Umbilical cord (tissue), 2 donors: ENCODE results near the gene CPTP. TPM values are rescaled to one million over a fixed set of nuclear protein-coding genes. Genes with fewer than 3 reads are reported as not detected.

Experiments used
- DNase-seq: peaks from one replicate; pipeline ENCODE4 v3.0.0-alpha.2; 2015; ENCODE audit warnings: low spot score
- total RNA-seq: library from RNA; depleted of rRNA; stranded (reverse); fragments of >200 nt; gene quantifications from one replicate; pipeline ENCODE4 v1.2.3, GENCODE V29; 2014; ENCODE audit warnings: low replicate concordance; ENCODE audit not compliant: insufficient read depth

Gene CPTP
- total RNA-seq, 1 donor from 2014 or later: 3.4 TPM

DNA sequence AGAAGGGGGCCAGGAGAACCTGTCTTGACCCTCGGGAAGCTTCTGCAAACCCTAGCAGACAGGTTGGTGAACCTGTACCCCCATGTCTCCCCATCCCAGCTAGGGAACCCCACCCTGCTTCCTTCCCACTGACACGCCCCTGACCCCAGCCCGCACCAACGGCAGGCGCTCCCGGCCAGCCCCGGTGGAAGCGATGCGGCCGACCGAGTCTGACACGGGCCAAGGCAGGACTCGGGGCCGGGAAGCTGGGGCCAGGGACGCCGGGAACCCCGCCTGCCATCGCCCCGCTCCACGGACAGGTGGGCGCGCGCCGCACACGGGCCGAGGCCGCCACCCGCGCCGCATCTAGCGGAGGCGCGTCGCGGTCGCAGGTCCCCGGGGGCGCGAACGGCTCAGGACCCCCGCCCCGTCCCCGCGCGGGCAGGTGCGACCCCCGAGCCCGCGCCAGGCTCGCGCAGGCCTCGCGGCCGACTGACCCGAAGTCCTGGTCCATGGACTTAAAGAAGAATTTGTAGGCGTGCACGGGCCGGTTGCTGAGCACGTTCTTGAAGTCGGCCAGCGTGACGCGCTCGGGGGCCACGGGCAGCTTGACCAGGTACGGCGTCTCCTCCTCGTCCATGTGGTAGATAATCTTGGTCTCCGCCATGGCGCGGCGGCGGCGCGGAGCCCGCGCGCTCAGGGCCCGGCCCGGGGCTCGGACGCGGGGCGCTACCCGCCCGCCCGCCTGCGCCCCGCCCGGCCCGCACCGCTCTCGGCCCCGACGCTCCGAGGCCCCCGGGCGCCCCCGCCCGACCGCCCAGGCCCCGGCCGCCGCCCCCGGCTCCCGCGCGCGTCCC, 24.0 kb downstream of the CPTP start:
- DNase-seq: no peak

DNA sequence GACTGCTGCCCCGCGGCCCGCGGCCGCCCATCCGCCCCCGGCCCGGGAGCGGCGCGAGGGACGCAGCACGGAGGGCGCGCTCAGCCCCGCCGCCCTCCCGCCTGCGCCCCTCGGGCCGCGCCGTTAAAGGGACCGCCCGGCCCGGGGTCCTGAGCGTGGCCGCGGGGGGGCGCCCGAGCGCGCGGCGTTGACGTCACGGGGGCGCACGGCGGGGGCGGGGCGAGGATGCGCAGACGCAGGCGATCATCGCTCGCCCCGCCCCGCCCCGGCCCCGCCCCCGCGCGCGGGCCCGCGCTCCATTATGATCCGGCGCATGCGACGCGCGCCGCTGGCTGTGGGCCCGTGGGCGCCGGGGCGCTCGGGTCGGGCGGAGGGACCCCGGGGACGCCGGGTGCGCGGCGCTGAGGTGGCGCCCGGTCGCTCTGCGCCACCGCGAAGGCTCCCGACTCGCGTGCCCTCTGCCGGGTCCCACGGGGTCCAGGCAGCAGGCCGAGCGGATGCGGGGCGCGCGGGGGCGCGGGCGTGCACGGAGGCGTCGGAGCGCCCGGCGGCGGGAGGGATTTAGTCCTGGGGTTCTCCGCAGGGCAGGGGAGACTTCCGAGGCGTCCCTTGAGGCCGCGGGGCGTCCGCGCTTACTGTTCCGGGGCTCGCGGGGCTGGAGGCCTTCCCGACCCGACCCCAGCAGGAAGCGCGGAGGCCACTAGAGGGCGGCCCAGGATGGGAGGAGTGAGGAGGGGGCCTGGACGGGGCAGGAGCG, 24.8 kb downstream of the CPTP start, which contains the start of gene DVL1:
DVL1 (minus strand) TSS at position 163 of the 757 bp plus-strand sequence. CDS start 353 bp downstream, outside the sequence.
- peak; percentile 74 for DNase-seq

DNA sequence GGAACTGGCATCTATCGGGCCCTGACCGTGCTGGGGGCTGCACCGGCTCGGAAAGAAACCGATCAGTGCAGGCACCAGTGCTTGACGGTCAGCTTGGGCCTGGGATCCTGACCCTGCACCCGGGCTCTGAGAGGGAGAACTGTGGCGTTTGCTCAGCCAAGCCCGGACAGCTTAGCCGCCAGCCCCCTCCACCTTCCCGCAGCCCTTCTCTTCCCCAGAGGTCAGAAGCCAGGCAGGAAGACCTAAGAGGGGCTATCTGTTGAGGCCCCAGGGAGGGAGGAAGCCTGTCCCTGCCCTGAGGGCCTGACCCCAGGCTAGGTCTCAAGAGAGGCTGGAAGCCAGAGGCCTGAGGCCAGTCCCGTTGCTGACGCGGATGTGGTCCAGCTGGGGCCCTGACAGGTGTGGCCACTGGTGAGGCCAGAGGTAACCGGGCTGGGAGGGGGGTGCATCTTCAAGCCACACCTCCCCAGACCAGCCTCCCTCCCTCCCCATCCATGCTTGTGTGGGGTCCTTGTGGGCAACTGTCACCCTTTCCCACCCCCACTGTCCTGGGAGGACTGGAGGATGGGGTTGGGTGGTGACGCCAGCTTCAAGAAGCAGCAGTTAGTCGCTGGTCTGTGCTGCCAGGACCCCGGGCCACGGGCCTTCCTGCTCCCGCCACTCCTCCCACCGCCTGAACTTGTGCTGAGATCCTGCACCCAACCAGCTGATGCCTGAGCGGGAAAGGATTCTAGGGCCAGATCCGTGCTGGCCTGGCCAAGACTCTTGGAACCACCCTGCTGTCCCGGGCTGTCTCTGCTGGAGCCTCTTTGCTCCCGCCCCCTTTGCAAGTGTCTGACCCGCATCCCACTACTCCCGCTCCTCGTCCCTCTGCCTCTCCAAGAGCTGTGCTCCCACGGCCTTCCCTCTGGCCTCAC, 27.2 kb downstream of the CPTP start:
- DNase-seq: peak; percentile 52

DNA sequence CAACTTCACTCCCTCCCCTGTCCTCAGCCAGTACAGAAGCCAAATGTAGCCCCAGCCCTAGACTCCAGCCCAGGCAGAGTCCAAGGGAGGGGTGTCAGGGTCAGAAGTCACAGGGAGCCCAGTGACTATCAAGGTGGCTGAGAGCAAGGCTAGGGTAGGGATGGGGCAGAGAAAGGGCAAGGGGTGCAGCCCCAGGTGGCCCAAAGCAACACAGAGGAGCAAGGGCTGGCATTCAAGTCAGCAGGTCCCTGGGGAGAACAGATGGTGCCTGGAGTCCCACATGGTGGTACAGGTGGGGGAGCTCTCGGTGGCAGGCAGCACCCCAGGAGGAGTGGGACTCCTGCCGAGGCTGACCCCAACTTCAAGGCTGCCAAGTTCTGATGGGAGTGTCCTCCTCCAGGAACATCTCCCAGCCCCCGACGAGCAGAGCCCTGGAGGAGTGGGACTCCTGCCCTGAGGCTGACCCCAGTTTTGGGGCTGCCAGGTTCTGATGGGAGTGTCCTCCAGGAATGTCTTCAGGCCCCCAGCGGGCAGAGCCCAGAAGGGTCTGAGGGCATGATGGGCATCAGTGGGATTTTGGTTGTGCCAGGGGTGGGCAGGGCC, 28.3 kb downstream of the CPTP start:
- DNase-seq: no peak

DNA sequence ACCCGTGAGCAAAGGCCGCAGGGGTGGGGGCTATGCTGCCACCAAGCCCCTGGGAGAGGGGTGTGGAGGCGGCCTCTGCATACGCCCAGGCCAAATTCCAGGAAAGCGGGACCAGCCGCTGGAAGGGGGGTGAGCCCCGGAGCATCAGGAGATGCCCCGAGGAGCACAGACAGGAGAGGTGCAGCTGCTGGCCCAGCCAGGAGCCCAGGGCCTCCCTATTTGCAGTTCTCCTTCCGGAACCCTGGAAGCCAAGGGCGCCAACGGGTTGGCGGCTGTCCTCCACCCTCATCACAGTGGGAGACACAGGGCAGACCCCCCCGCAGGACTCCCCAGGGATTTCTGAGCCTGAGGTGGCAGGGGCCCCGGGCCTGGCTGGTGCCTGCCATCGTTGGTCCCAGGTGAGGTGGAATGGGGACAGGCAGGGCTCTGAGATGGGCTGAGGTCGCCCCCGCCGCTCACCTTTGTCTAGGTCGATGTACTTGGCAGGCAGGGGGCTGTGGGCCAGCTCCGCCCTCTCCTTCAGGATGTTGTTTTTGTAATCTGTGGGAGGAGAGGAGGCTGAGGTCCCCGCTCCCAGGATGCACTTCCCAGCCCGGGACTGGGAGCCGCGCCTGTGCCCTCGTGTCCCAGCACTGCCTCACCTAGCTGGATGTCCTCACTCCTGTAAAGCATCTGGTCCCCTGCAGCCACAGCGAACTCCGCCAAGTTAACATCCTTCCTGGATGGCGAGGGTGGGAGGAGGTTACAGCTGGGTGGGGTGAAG, 29.0 kb downstream of the CPTP start:
- no peak for DNase-seq

DNA sequence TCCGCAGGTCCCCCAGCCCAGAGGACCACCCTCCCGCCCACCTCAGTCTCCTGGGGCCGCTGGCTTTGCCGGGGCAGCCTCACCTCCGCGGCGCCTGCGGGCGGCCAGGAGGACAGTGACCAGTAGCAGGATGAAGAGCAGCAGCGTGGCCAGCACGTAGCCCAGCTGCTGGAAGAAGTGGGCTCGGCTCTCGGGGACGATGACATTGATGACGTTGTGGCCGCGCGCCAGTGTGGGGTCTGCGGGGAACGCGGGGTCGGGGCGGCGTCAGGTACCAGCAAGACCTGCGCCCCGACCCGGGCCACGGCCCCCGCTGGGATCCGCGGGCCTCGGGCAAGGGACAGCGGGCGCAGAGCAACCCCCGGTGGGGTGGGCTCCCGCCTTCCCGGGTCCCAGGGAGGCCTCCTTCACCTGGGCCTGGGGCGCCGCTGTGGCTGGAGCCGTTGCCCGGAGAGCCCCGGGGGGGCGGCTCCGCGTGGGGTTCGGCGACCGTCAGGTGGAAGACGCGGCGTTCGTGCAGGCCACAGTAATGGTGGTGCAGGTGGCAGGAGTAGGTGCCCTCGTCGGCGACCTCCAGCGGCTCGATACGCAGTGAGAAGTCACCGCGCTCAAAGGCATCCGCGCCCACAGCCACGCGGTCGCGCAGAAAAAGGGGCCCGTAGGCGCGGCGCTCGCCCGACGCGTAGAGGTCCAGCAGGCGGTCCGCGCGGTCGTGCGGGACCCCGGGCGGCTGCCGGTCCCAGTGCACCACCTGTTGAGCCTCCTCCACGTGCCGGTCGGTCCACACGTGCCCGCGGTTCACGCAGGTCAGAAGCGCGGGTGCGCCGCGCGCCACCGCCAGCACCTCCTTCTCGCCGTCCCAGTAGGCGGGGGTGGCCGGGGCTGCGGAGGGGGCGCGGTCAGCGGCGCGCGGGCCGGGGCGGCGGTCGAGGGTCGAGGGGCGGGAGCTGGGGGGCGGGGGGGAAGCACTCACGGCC, 30.0 kb downstream of the CPTP start:
- DNase-seq: no peak

DNA sequence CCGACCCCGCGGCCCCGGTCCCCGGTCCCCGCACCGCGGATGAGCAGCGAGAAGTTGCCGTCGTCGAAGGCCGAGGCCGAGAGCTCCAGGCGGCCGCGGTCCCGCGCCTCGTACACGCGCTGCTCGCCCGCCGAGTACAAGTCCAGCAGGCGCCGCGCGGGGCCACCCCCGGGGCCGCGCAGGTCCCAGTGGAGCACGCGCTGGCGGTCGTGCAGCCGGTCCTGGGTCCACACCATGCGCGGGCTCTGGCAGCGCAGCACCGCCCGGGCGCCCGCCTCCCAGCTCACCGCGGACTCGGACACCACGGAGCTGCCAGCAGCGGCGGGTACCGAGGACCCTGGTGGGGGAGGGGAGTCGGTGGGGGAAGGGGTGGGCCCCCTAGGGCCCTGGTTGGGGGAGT, 30.8 kb downstream of the CPTP start:
- DNase-seq: no peak

DNA sequence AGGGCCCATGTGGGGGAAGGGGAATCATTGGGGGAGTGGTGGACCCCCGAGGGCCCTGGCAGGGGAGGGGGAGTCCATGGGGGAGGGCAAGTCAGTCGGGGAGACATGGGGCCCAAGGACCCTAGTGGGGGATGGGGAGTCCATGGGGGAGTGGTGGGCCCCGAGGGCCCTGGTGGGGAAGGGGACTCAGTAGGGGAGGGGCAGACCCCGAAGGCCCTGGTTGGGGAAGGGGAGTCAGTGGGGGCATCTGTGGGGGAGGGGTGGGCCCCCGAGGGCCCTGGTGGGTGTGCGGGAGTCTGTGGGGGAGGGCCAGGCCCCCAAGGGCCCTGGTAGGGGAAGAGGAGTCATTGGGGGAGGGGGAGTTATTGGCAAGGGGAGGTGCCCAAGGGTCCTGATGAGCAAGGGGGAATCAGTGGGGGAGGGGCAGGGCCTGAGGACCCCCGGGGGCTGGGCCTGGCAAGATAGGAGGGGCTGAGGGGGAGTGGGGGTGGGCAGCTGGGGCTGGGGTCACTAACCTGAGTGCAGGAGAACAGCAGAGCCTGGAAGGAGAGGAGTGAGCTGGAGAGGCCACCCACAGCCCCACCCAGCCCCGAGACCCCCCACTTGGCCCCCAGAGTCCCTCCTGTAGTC, 31.7 kb downstream of the CPTP start:
- DNase-seq: no peak

DNA sequence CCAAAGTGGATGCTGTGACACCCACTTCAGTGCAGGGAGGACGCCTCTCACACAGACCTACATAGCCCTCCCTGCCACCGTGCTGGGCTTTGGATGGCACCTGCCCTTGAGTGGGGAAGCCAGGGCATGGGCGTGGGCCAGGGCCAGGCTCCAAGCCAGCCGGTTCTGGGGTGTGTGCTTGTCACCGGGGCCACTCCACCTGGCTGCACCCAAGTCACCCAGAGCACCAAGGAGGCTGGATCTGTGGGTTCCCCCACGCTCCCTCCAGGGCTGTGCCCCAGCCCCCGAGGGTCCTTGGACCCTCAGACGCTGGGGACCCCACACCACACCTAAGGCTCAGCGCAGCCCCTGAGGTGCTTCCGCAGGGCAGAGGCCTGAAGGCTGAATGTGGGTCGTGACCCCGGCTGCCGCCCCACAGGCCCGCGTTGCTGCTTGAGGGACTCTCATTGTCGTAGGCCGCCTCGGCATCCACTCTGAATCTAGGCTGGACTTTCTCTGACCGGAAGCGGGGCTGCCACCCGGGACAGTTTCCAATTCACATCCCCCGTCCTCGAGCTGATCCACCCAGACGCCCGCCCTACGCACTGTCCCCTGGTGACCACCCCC, 32.3 kb downstream of the CPTP start:
- DNase-seq: no peak

DNA sequence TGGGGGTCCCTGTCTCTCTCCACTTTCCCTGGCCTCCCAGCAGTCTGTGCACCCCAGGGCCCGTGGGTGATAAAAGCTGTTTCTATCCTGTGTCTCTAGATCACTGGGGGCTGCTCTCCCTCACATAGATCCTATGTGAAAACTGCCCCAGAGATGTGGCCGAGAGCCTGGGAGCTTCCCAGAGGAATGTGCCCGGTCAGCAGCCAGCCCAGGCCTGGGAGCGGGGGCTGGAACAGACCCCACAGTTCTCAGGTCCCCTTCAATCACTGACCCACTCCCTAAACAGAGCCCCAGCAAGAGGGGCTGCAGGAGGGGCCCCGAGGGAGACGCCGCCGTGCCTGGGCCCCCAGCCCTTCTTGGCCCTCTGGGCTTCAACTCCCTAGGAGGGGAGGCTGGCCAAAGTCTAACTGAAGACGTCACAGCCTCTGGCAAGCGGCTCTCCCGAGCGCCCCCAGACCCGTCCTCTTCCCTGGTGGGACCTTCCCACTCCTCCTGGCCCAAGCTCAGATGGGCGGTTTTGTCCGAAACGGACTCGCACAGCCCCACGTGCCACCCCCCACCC, 33.4 kb downstream of the CPTP start:
- peak; percentile 45 for DNase-seq

DNA sequence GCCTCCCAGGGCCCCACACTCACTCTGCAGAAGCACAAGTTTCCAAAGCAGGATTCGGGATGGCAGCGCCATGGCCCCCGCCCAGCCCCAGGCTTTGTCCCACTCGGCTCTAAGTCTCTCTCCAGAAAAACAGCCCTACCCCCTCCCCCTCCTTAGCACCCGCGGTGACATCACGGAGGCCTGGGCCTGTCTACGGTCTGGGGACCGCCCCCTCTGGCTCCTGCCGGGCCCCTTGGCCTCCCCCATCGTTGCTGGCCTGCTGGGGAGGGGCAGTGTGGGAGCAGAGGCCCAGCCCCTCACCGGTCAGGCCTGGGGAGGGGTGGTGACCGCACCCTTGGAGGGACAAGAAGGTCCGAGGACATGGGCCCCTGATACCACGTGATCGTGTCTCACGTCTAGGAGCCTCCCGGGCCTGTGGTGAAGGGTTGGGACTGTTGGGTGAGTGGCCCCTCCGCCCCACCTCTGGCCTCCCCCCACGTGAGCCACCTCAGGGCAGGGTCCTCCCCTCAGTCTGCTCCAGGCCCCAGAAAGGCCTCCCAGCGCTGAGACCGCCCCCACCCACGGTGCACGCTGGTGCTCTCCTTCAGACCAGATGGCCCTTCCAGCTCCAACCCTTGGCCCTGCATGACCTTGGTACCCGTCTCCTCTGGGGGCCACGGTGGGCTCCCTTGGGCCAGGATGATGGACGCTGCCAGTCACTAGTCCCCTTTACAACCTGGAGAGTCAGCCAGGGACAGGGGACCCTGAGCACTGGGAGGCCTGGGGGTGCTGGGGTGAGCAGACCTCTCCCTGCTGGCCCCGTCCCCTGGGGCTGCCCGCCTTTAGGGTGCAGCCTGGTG, 34.0 kb downstream of the CPTP start, which contains the start of gene MXRA8:
MXRA8 (minus strand) TSS at position 123 of the 839 bp plus-strand sequence; CDS start at position 72, 51 bp downstream.
- peak; percentile 97 for DNase-seq

DNA sequence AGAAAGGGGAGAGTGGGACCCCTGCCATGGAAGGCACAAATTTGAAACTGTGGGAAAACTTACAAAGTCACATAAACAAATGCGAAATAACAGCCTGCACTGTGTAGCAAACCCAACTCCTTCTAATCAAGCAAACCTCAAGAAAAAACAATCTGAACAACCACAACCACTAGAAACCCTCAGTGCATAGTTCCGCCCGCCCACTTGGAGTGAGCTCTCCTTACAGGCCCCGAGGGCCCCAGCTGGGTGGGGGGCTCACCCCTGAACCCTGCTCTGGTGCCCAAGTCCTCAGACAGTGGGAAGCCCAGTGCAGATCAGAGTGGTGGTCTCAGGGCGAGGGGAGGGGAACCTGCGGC, 34.7 kb downstream of the CPTP start:
- peak; percentile 48 for DNase-seq

DNA sequence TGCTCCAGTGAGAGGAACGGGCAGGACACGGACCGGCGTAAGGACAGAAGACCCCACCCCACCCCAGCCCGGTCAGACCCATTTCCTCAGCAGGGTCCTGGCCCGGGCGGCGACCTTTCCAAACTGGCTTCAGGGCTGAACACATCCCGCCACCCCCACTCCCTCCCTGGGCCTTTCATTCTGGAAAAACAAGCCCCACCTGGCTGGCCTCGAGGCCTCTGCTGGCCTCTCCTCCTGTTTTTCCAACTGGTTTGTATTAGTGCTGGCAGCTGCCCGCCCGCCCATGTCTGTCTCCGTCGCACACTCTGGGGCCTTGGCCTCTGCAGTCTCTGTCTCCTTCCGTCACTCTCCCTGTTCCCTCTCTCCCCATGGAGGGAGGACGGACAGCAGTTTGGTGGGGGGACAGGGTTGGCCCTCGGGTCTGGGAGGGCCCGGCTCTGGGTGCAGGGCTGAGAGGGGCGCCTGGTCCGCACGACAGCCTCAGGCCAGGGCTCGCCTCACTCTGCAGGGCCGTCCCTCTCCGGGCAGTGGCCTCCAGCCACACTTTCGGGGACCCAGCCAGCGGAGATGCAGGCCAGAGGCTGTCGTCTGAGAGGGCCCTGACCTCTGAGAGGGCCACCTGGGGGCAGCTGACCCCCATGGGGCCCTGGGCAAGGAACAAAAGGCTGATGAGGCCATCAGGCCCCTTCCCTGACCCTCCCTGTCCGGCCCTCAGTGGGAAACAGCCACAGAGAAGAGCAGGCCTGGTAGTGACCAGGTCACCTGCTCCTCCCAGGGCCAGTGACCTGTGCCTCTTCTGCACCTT, 35.3 kb downstream of the CPTP start:
- DNase-seq: peak; percentile 74

DNA sequence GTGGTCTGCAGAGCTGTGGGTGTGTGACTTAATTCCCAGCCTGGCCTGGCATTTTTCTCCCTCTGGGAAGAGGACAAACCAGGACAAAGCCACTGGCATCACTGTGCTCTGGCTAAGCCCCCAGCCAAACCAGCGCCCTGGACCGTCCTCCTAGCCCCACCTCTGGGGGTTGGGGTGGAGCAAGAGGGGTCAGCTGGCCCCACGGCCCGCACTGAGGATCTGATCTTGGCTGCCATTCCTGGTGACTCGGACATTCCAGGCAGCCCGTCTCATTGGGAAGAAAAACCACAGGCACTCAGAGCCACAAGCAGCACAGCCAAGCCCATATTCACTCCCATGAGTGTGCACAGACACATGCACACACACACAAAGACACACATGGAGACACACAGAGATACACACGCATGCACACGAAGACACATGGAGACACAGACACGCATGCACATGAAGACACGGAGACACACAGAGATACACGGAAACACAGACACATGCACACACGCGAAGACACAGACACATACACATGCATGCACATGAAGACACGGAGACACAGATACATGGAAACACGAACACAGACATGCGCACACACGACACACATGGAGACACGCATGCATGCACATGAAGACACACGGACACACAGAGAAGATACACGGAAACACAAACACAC, 36.0 kb downstream of the CPTP start:
- peak; percentile 95 for DNase-seq

DNA sequence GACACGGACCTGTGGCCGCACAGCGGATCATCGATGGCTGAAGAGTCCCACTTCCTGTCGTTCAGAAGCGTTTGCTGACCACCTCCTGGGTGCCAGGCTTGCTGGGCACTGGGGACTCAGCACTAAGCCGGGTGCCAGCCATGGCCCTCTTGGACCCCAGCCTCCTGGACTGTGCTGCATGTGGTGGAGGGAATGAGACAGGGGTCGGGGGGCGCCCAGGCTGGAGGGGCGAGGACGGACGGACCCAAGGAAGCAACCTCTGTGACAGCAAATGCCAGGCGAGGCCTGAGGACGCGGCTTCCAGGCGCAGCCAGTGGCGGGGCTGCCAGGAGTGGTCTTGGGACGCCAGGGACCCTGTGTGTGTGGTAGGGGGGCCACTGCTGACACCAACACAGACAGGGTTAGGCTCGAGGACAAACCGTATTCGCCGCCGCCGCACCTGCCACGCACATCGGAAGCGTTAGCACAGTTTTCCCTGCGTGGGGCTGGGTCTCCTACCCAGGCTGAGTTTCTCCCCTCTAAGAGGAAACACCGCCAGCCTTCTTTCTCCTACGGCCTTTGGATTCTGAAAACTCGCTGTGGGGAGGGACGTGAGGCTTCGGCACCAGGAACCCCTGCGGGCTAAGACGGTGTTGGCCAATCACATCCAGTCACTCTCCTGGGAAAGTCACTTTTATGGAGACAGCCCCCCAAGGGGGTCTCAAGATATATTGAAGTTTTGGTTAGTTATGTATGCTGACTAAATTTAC, 36.8 kb downstream of the CPTP start:
- no peak for DNase-seq
